Stimulated activated CD8-positive, alpha-beta memory T cell treated with anti-CD3 and anti-CD28 coated beads, Interleukin-15, amount 100 ng/mL, for 4 hours (primary cell): ENCODE data around the gene SETD2.
"Not testable (repeated sequence)": the region's sequence is repeated elsewhere in the genome, so short reads cannot be mapped to it uniquely, and the experiment has no call there.

ENCODE experiments used
- DNase-seq, 2 donors: peaks; one replicate each; pipeline ENCODE4 v3.0.0-alpha.2; 2020; ENCODE audit warnings: low read depth in 2 of 2

Gene SETD2

GRCh38 chr3:47164007-47164881 is at the start of gene SETD2:
TSS of gene SETD2 (minus strand) at chr3:47164113. CDS start at chr3:47163924, 189 bp downstream.
- peak; percentile 70 to 73 for DNase-seq

- DNase-seq, result no peak
Observed at GRCh38 chr3:47210863-47211405, 47.0 kb upstream of the SETD2 start.

GRCh38 chr3:47206022-47206421 is 42.1 kb upstream of the SETD2 start:
- DNase-seq, result not testable (repeated sequence)

GRCh38 chr3:47204875-47205274 is 41.0 kb upstream of the SETD2 start:
- DNase-seq, result no peak

GRCh38 chr3:47202542-47202941 is 38.6 kb upstream of the SETD2 start:
- DNase-seq, result no peak

- no peak for DNase-seq
Observed at GRCh38 chr3:47197287-47197686, 33.4 kb upstream of the SETD2 start.

- DNase-seq, result no peak
Observed at GRCh38 chr3:47194994-47195393, 31.1 kb upstream of the SETD2 start.

GRCh38 chr3:47193871-47194859 is 30.3 kb upstream of the SETD2 start:
- no peak for DNase-seq

- DNase-seq, result no peak
Observed at GRCh38 chr3:47186285-47186684, 22.4 kb upstream of the SETD2 start.

- DNase-seq, result not testable (repeated sequence)
Observed at GRCh38 chr3:47181685-47182084, 17.8 kb upstream of the SETD2 start.

GRCh38 chr3:47180011-47180410 is 16.1 kb upstream of the SETD2 start:
- DNase-seq, result not testable (repeated sequence)

GRCh38 chr3:47176582-47176981 is 12.7 kb upstream of the SETD2 start:
- no peak for DNase-seq

- DNase-seq, result peak; percentile 10 to 34
Observed at GRCh38 chr3:47163169-47164006, 525 bp downstream of the SETD2 start.

- DNase-seq, result no peak
Observed at GRCh38 chr3:47162697-47163168, 1.2 kb downstream of the SETD2 start.

GRCh38 chr3:47161983-47162696 is 1.8 kb downstream of the SETD2 start:
- DNase-seq, result no peak

GRCh38 chr3:47159820-47160219 is 4.1 kb downstream of the SETD2 start:
- DNase-seq, result no peak

- DNase-seq, result no peak
Observed at GRCh38 chr3:47158208-47158607, 5.7 kb downstream of the SETD2 start.

- no peak for DNase-seq
Observed at GRCh38 chr3:47156396-47156795, 7.5 kb downstream of the SETD2 start.

- DNase-seq, result no peak
Observed at GRCh38 chr3:47152578-47152977, 11.3 kb downstream of the SETD2 start.

- DNase-seq, result no peak
Observed at GRCh38 chr3:47151836-47152235, 12.1 kb downstream of the SETD2 start.
